Peyer's patch (tissue), 4 donors: ENCODE data around the gene TNNI3K.

Source experiments
- CTCF ChIP-seq, 6 experiments: fragments of 450-650 bp in 4 of 6; fragments of 200-600 bp in 2 of 6; sonication (generic) in 1 of 6; IDR thresholded peaks; one replicate each; pipeline ENCODE4 v1.5.1; 2017 to 2019; ENCODE audit warnings: antibody characterized with exemption in 6 of 6, mild to moderate bottlenecking in 3 of 6, moderate library complexity in 1 of 6
- POLR2A ChIP-seq, 2 donors: fragments of 450-650 bp; IDR thresholded peaks; one replicate each; pipeline ENCODE4 v1.5.1; 2017; ENCODE audit warnings: antibody characterized with exemption in 2 of 2, mild to moderate bottlenecking in 2 of 2, moderate library complexity in 2 of 2

GRCh38 chr1:74427681-74428080, 192.5 kb downstream of the TNNI3K start:
- TF ChIP-seq CTCF (IDR thresholded peaks at IDR 0.05) (no peak), POLR2A (IDR thresholded peaks at IDR 0.05) (no peak)
